Measurements from ENCODE around the gene POLDIP3. TPM values are rescaled to one million over a fixed set of nuclear protein-coding genes. Genes with fewer than 3 reads are reported as not detected.

The POLDIP3 gene
- total RNA-seq, 1 experiment from 2014 or later, result 67.6 TPM

GRCh38 chr22:42661985-42662831, 47.5 kb upstream of the POLDIP3 start (continued):
- no peak for TF ChIP-seq ELF1 (IDR thresholded peaks at IDR 0.05; ENCODE audit: borderline replicate concordance, low read depth)

GRCh38 chr22:42656578-42656977, 41.9 kb upstream of the POLDIP3 start:
- H2AFZ ChIP-seq (ENCODE audit: low read depth, low read length, poor library complexity, severe bottlenecking), result no peak overlapping the region
- H3K36me3 ChIP-seq (ENCODE audit: control insufficient read depth in 1 of 2, insufficient read depth in 2 of 2, low read length in 2 of 2), result no peaks in the 10 kb centered on the region
- RAD21 ChIA-PET (ENCODE audit: low non-redundant PET in 1 of 2, low total read pairs in 2 of 2, uncharacterized antibody in 2 of 2, unreplicated experiment in 2 of 2), result no interaction called here
- CTCF ChIA-PET, result no interaction called here
- POLR2A ChIA-PET, result no interaction called here
- no peak overlapping the region for H3K9ac ChIP-seq (ENCODE audit: low read length)
- intact Hi-C loops (cut with micrococcal nuclease), result no loop called here
- no peak overlapping the region for H3K4me3 ChIP-seq (replicated peaks in 1 of 2; ENCODE audit: low read depth in 1 of 2, low read length in 2 of 2)
- BruUV-seq (replicated peaks), result no TSS peak
- H3K79me2 ChIP-seq (ENCODE audit: insufficient read depth, low read length), result no peaks in the 10 kb centered on the region
- no peaks in the 10 kb centered on the region for H4K20me1 ChIP-seq (ENCODE audit: insufficient read depth)
- H3K9me3 ChIP-seq (ENCODE audit: control insufficient read depth in 1 of 2, insufficient read depth in 1 of 2, low read depth in 1 of 2, low read length in 2 of 2), result no peaks in the 10 kb centered on the region
- H3K4me1 ChIP-seq (ENCODE audit: control insufficient read depth in 1 of 2, insufficient read depth in 2 of 2, low read length in 2 of 2), result no peaks in the 10 kb centered on the region
- H3K27ac ChIP-seq (ENCODE audit: low read depth, low read length), result no peak overlapping the region
- ATAC-seq, result no peak
- H3K27me3 ChIP-seq (ENCODE audit: insufficient read depth, low read length), result no peaks in the 10 kb centered on the region
- TF ChIP-seq EGR1 (IDR thresholded peaks at IDR 0.05; ENCODE audit: low read depth), result no peak
- no peak for TF ChIP-seq YY1 (IDR thresholded peaks at IDR 0.05; ENCODE audit: extremely low read depth, insufficient replicate concordance, low read depth, low read length)
- TF ChIP-seq POLR2A (IDR thresholded peaks at IDR 0.05; ENCODE audit: borderline replicate concordance, extremely low read depth, insufficient read depth, insufficient read length), result no peak
- TF ChIP-seq, protein P1, sequence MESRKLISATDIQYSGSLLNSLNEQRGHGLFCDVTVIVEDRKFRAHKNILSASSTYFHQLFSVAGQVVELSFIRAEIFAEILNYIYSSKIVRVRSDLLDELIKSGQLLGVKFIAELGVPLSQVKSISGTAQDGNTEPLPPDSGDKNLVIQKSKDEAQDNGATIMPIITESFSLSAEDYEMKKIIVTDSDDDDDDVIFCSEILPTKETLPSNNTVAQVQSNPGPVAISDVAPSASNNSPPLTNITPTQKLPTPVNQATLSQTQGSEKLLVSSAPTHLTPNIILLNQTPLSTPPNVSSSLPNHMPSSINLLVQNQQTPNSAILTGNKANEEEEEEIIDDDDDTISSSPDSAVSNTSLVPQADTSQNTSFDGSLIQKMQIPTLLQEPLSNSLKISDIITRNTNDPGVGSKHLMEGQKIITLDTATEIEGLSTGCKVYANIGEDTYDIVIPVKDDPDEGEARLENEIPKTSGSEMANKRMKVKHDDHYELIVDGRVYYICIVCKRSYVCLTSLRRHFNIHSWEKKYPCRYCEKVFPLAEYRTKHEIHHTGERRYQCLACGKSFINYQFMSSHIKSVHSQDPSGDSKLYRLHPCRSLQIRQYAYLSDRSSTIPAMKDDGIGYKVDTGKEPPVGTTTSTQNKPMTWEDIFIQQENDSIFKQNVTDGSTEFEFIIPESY (IDR thresholded peaks at IDR 0.05; ENCODE audit: extremely low read depth, insufficient replicate concordance, low read length), result no peak
- no peak for TF ChIP-seq MAX (IDR thresholded peaks at IDR 0.05)
- no peak for TF ChIP-seq ZNF274 (IDR thresholded peaks at IDR 0.05; ENCODE audit: low read depth, low read length)
- DNase-seq (ENCODE audit: low read depth, low spot score), result no peak
- H3K9me2 ChIP-seq (ENCODE audit: insufficient read depth), result no peaks in the 10 kb centered on the region
- no peak overlapping the region for H3K4me2 ChIP-seq (ENCODE audit: low read length)
